ENCODE results near the gene GDPGP1.

Gene GDPGP1

GRCh38 chr15:90214553-90215196 is 19.3 kb upstream of the GDPGP1 start:
- TF ChIP-seq SPI1 (IDR thresholded peaks at IDR 0.05; ENCODE audit: borderline replicate concordance, low read depth) (peak; percentile 8; the same call in 1 of the 2 replicates), POLR2AphosphoS5 (IDR thresholded peaks at IDR 0.05; ENCODE audit: low read depth) (no peak), CTCF (IDR thresholded peaks at IDR 0.05; ENCODE audit: insufficient read depth, low read length) (no peak)
- no peak overlapping the region for H3K4me3 ChIP-seq (replicated peaks; ENCODE audit: insufficient read depth, low read length)
- DNase-seq (ENCODE audit: low read depth in 1 of 2, low spot score in 1 of 2) = no peak
- no peaks in the 10 kb centered on the region for H3K27me3 ChIP-seq (ENCODE audit: insufficient read depth, poor library complexity, severe bottlenecking)
- no peak overlapping the region for H3K27ac ChIP-seq (replicated peaks)

GRCh38 chr15:90217671-90218394 is 16.2 kb upstream of the GDPGP1 start:
- TF ChIP-seq REST (IDR thresholded peaks at IDR 0.05; ENCODE audit: insufficient replicate concordance, low read depth) (no peak), SPI1 (IDR thresholded peaks at IDR 0.05; ENCODE audit: borderline replicate concordance, low read depth) (no peak), POLR2AphosphoS5 (IDR thresholded peaks at IDR 0.05; ENCODE audit: low read depth) (no peak), GABPA (IDR thresholded peaks at IDR 0.05; ENCODE audit: low read depth) (no peak), CTCF (IDR thresholded peaks at IDR 0.05; ENCODE audit: insufficient read depth, low read length) (no peak)

GRCh38 chr15:90219421-90220141 is 14.4 kb upstream of the GDPGP1 start:
- no peak for TF ChIP-seq SPI1 (IDR thresholded peaks at IDR 0.05; ENCODE audit: borderline replicate concordance, low read depth)
- TF ChIP-seq CTCF (IDR thresholded peaks at IDR 0.05; ENCODE audit: insufficient read depth, low read length) = no peak
- no peak for TF ChIP-seq POLR2AphosphoS5 (IDR thresholded peaks at IDR 0.05; ENCODE audit: low read depth)
- TF ChIP-seq GABPA (IDR thresholded peaks at IDR 0.05; ENCODE audit: low read depth) = no peak
- no peak for TF ChIP-seq REST (IDR thresholded peaks at IDR 0.05; ENCODE audit: insufficient replicate concordance, low read depth)
- Histone ChIP-seq H3K27me3 (ENCODE audit: insufficient read depth, poor library complexity, severe bottlenecking) (no peaks in the 10 kb centered on the region), H3K4me3 (replicated peaks; ENCODE audit: insufficient read depth, low read length) (no peak overlapping the region), H3K27ac (replicated peaks) (no peak overlapping the region)
- peak in 1 of 2 experiments; percentile 37 for DNase-seq (ENCODE audit: low read depth in 1 of 2, low spot score in 1 of 2)

More at GRCh38 chr15:90217671-90218394, 16.2 kb upstream of the GDPGP1 start:
- Histone ChIP-seq H3K4me3 (replicated peaks; ENCODE audit: insufficient read depth, low read length) (no peak overlapping the region), H3K27ac (replicated peaks) (no peak overlapping the region), H3K27me3 (ENCODE audit: insufficient read depth, poor library complexity, severe bottlenecking) (no peaks in the 10 kb centered on the region)
- DNase-seq (ENCODE audit: low read depth in 1 of 2, low spot score in 1 of 2) = no peak

Data from HL-60 (cell line).